Body of pancreas (tissue), 4 donors: ENCODE measurements around the gene CASKIN2.

Experiments used
- CTCF ChIP-seq, 7 experiments: fragments of 450-650 bp in 4 of 7; fragments of 200-600 bp in 3 of 7; sonication (generic) in 3 of 7; IDR thresholded peaks; one replicate each; pipeline ENCODE4 v1.5.1; 2016 to 2019; ENCODE audit warnings: antibody characterized with exemption in 7 of 7
- POLR2A ChIP-seq, 3 donors: fragments of 450-650 bp; IDR thresholded peaks; one replicate each; pipeline ENCODE4 v1.6.1; 2016; ENCODE audit warnings: antibody characterized with exemption in 3 of 3, mild to moderate bottlenecking in 2 of 3

- TF ChIP-seq CTCF (IDR thresholded peaks at IDR 0.05): no peak
- TF ChIP-seq POLR2A (IDR thresholded peaks at IDR 0.05): no peak
Observed at GRCh38 chr17:75551266-75551665, 35.9 kb upstream of the CASKIN2 start.
